A549 (cell line): ENCODE data around the gene SKIC8. TPM values are rescaled to one million over a fixed set of nuclear protein-coding genes. Genes with fewer than 3 reads are reported as not detected.

Source experiments
- ATAC-seq, 2 experiments: fragments of 200-7000 bp in 1 of 2; fragments of >200 bp in 1 of 2; cut with Nextera tagmentation in 1 of 2; cut with Tn5 transposase in 1 of 2; 3 replicates each; pipeline versions ENCODE4 v1.8.0 to v1.9.1; 2018 to 2020; ENCODE audit warnings: mild to moderate bottlenecking in 1 of 2, moderate library complexity in 1 of 2
- CTCF ChIA-PET: fragments of 300-600 bp; sonication (Branson Sonifier 250); formaldehyde crosslinking; extraction: SDS; loops from one replicate; lab custom pipeline; 2021; ENCODE audit warnings: antibody characterized with exemption, inconsistent platforms; lab: Yijun Ruan, JAX
- POLR2A ChIA-PET: fragments of 350-600 bp; formaldehyde crosslinking; extraction: SDS; loops from one replicate; lab custom pipeline; 2021; ENCODE audit warnings: antibody characterized with exemption, inconsistent platforms; lab: Yijun Ruan, JAX
- DNase-seq, 2 experiments: peaks; one replicate each; pipeline versions ENCODE4 v3.0.0 to v3.0.0-alpha.2; 2011 to 2016; ENCODE audit warnings: low read depth in 1 of 2, low spot score in 1 of 2
- FAIRE-seq: peaks from 2 replicates; lab custom pipeline; 2011; peaks lifted over from hg19 to GRCh38; lab: Jason Lieb, UNC
- H3K27ac ChIP-seq, 2 experiments: fragments of >200 bp; sonication (Bioruptor Twin); formaldehyde crosslinking; 3 replicates each; pipeline ENCODE4 v1.5.1; 2016 to 2017
- H3K4me1 ChIP-seq: fragments of >200 bp; sonication (Bioruptor Twin); formaldehyde crosslinking; 3 replicates; pipeline ENCODE4 v1.6.1; 2016
- H3K4me2 ChIP-seq: fragments of >200 bp; sonication (Bioruptor Twin); formaldehyde crosslinking; 3 replicates; pipeline ENCODE4 v1.6.1; 2016
- H3K4me3 ChIP-seq: fragments of >200 bp; sonication (Bioruptor Twin); formaldehyde crosslinking; 3 replicates; pipeline ENCODE4 v1.5.1; 2016
- H3K9me3 ChIP-seq: fragments of >200 bp; sonication (Bioruptor Twin); formaldehyde crosslinking; 3 replicates; pipeline ENCODE4 v1.6.1; 2016
- BHLHE40 ChIP-seq: IDR thresholded peaks from 2 replicates; pipeline ENCODE4 v1.6.1; 2012; ENCODE audit warnings: low read depth, low read length, inconsistent platforms
- CBX2 ChIP-seq: fragments of 200-600 bp; sonication (generic); IDR thresholded peaks from 2 replicates; pipeline ENCODE4 v1.6.1; 2016; ENCODE audit warnings: low read depth, mild to moderate bottlenecking, borderline replicate concordance
- CEBPB ChIP-seq, 2 experiments: fragments of >200 bp in 1 of 2; sonication (Bioruptor Twin) in 1 of 2; formaldehyde crosslinking in 1 of 2; IDR thresholded peaks; 2 replicates each; pipeline ENCODE4 v1.6.1; 2012 to 2016
- CHD2 ChIP-seq: fragments of 150-350 bp; IDR thresholded peaks from 2 replicates; pipeline ENCODE4 v1.6.1; 2014; ENCODE audit warnings: low read length; ENCODE audit not compliant: partially characterized antibody
- EHMT2 ChIP-seq: fragments of 200-600 bp; sonication (generic); IDR thresholded peaks from 2 replicates; pipeline ENCODE4 v1.6.1; 2016; ENCODE audit warnings: antibody characterized with exemption, low read depth, mild to moderate bottlenecking, moderate library complexity
- GATA3 ChIP-seq: IDR thresholded peaks from 2 replicates; pipeline ENCODE4 v1.6.1; 2012; ENCODE audit warnings: borderline replicate concordance
- HEYL ChIP-seq: fragments of 250-450 bp; sonication (Bioruptor Pico); IDR thresholded peaks from 2 replicates; pipeline ENCODE4 v1.8.0; 2021; ENCODE audit warnings: mild to moderate bottlenecking, moderate library complexity
- HOXA7 ChIP-seq: fragments of 250-450 bp; sonication (Bioruptor Pico); IDR thresholded peaks from 2 replicates; pipeline ENCODE4 v1.5.0; 2020; ENCODE audit warnings: mild to moderate bottlenecking, moderate library complexity
- JUN ChIP-seq, 2 experiments: fragments of >200 bp; sonication (Bioruptor Twin); formaldehyde crosslinking; IDR thresholded peaks; 2 replicates in 1 of 2; 3 replicates in 1 of 2; pipeline ENCODE4 v1.6.1; 2016 to 2017
- JUNB ChIP-seq: fragments of >200 bp; sonication (Bioruptor Twin); formaldehyde crosslinking; IDR thresholded peaks from 2 replicates; pipeline ENCODE4 v1.6.1; 2016
- MYC ChIP-seq: IDR thresholded peaks from 2 replicates; pipeline ENCODE4 v1.6.1; 2012; ENCODE audit warnings: mild to moderate bottlenecking, inconsistent platforms, low read length, improper control_type of control experiment, borderline replicate concordance
- POLR2AphosphoS2 ChIP-seq: conservative IDR thresholded peaks from 2 replicates; pipeline ENCODE4 v1.6.1; 2012; ENCODE audit warnings: low read length, improper control_type of control experiment, inconsistent platforms
- RAD21 ChIP-seq, 2 experiments: fragments of >200 bp in 1 of 2; sonication (Bioruptor Twin) in 1 of 2; formaldehyde crosslinking in 1 of 2; IDR thresholded peaks in 1 of 2; conservative IDR thresholded peaks in 1 of 2; 2 replicates in 1 of 2; 3 replicates in 1 of 2; pipeline ENCODE4 v1.6.1; 2012 to 2018; ENCODE audit warnings: inconsistent platforms in 1 of 2
- RCOR1 ChIP-seq: fragments of 150-350 bp; IDR thresholded peaks from 2 replicates; pipeline ENCODE4 v1.6.1; 2014; ENCODE audit warnings: antibody characterized with exemption, low read length, low read depth
- SMC3 ChIP-seq: fragments of >200 bp; sonication (Bioruptor Twin); formaldehyde crosslinking; IDR thresholded peaks from 3 replicates; pipeline ENCODE4 v1.6.1; 2018; ENCODE audit warnings: inconsistent platforms
- TP53 ChIP-seq: fragments of 250-450 bp; sonication (Bioruptor Pico); IDR thresholded peaks from 2 replicates; pipeline ENCODE4 v1.5.0; 2021; ENCODE audit warnings: mild to moderate bottlenecking, moderate library complexity
- WGBS: methylation state at CpG from one replicate; pipeline ENCODE4 v1.1.6; 2017; ENCODE audit errors: missing lambda C conversion rate; 5-methylcytosine and 5-hydroxymethylcytosine counted together
- polyA plus RNA-seq, 4 experiments: library from polyadenylated mRNA; depleted of rRNA in 3 of 4; stranded (reverse); fragments of >200 nt; fragmentation: RNase III in 1 of 4; extraction: RNeasy Plus Mini Kit Qiagen cat#74134 plus additional on column Dnase treatment in 1 of 4; gene quantifications; 2 replicates in 3 of 4; 3 replicates in 1 of 4; pipeline ENCODE4 v1.2.3, GENCODE V29; 2011 to 2017
- TF ChIP-seq, protein P1 (sequence below): fragments of >200 bp; sonication (Bioruptor Twin); formaldehyde crosslinking; IDR thresholded peaks from 3 replicates; pipeline ENCODE4 v1.6.1; 2016
- TF ChIP-seq, protein P2 (sequence below): fragments of >200 bp; sonication (Bioruptor Twin); formaldehyde crosslinking; IDR thresholded peaks from 3 replicates; pipeline ENCODE4 v1.5.1; 2016
- TF ChIP-seq, protein P3 (sequence below): IDR thresholded peaks from 2 replicates; pipeline ENCODE4 v1.6.1; 2012; ENCODE audit warnings: low read depth, borderline replicate concordance
- TF ChIP-seq, protein P4 (sequence below): fragments of 250-450 bp; sonication (Bioruptor Pico); IDR thresholded peaks from 2 replicates; pipeline ENCODE4 v1.5.0; 2021; ENCODE audit warnings: mild to moderate bottlenecking, moderate library complexity, borderline replicate concordance
- TF ChIP-seq, protein P5 (sequence below): IDR thresholded peaks from 2 replicates; pipeline ENCODE4 v1.6.1; 2012

SKIC8 gene
- polyA plus RNA-seq, 2 of the 4 experiments (the other 2 are of a cell fraction) = 143 to 177 TPM

DNA sequence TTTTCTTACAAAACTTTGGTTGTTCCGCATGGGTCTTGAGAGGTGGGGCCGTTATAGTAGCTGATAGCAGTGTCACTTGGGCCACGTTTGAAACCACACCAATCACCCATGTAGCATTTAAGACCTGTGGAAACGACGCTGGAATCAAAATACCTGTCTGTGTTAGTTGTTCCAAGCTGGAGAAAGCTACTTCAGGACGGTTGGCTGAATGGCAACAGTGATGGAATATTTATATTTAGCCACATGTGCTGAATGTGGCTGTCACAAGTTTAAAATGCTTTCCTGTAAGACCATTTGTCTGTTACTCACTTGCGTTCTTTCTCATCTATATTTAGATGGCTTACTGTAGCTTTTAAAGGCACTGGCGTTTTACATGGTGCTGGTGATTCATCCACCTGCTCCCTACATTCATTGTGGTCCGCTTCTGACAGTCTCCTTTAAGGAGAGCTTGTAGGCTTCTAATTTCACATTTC lies 33.6 kb downstream of the SKIC8 start:
- no peak for FAIRE-seq

DNA sequence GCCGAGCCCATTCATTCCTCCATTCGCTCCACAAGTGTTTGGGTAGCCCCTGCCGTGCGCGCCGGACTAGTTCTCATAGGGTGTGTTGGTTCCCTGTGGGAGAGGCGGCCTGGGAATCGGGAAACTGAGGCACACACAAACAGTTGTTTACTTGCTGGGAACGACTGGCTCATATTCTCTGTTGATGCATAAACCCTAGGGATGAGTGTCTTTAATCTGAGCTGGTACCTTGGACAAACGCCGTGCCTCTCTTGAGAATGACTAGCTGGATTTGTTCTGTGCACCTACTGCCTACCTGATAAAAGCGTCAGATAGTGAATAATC lies 34.3 kb downstream of the SKIC8 start:
- FAIRE-seq (no peak), DNase-seq (no peak), ATAC-seq (no peak)
- ChIA-PET CTCF (interaction anchor here (0.9 to 1.7 kb wide), 7 partner anchors 14 to 157 kb away, joined by 3 to 6 read pairs (median 4); partner anchors contain the start of gene CIB2), POLR2A (no interaction called here)
- Histone ChIP-seq H3K9me3 (no peaks in the 10 kb centered on the region), H3K27ac (no peak overlapping the region), H3K4me3 (no peak overlapping the region), H3K4me2 (no peak overlapping the region), H3K4me1 (no peaks in the 10 kb centered on the region)
- 79% methylated on average over 12 of the region's 12 CpGs for WGBS
- no peak for TF ChIP-seq GATA3
- TF ChIP-seq, protein P1, sequence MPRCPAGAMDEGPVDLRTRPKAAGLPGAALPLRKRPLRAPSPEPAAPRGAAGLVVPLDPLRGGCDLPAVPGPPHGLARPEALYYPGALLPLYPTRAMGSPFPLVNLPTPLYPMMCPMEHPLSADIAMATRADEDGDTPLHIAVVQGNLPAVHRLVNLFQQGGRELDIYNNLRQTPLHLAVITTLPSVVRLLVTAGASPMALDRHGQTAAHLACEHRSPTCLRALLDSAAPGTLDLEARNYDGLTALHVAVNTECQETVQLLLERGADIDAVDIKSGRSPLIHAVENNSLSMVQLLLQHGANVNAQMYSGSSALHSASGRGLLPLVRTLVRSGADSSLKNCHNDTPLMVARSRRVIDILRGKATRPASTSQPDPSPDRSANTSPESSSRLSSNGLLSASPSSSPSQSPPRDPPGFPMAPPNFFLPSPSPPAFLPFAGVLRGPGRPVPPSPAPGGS = no peak
- no peak for TF ChIP-seq EHMT2
- no peak for TF ChIP-seq RCOR1
- no peak for TF ChIP-seq HOXA7 (CRISPR knock-in tag)
- TF ChIP-seq, protein P2, sequence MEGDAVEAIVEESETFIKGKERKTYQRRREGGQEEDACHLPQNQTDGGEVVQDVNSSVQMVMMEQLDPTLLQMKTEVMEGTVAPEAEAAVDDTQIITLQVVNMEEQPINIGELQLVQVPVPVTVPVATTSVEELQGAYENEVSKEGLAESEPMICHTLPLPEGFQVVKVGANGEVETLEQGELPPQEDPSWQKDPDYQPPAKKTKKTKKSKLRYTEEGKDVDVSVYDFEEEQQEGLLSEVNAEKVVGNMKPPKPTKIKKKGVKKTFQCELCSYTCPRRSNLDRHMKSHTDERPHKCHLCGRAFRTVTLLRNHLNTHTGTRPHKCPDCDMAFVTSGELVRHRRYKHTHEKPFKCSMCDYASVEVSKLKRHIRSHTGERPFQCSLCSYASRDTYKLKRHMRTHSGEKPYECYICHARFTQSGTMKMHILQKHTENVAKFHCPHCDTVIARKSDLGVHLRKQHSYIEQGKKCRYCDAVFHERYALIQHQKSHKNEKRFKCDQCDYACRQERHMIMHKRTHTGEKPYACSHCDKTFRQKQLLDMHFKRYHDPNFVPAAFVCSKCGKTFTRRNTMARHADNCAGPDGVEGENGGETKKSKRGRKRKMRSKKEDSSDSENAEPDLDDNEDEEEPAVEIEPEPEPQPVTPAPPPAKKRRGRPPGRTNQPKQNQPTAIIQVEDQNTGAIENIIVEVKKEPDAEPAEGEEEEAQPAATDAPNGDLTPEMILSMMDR = no peak
- TF ChIP-seq HEYL (CRISPR knock-in tag) = no peak
- no peak for TF ChIP-seq JUN (IDR thresholded peaks at IDR 0.05)
- TF ChIP-seq, protein P3, sequence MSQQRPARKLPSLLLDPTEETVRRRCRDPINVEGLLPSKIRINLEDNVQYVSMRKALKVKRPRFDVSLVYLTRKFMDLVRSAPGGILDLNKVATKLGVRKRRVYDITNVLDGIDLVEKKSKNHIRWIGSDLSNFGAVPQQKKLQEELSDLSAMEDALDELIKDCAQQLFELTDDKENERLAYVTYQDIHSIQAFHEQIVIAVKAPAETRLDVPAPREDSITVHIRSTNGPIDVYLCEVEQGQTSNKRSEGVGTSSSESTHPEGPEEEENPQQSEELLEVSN = no peak

More for the DNA sequence above, 33.6 kb downstream of the SKIC8 start:
- Histone ChIP-seq H3K27ac (no peak overlapping the region), H3K4me1 (no peaks in the 10 kb centered on the region), H3K9me3 (no peaks in the 10 kb centered on the region), H3K4me3 (no peak overlapping the region), H3K4me2 (no peak overlapping the region)
- no peak for DNase-seq
- TF ChIP-seq MYC (no peak), CBX2 (no peak), POLR2AphosphoS2 (no peak), BHLHE40 (no peak), JUNB (no peak), RAD21 (conservative IDR thresholded peaks at IDR 0.05 in 1 of 2, IDR thresholded peaks at IDR 0.05 in 1 of 2) (no peak)
- WGBS = 62% methylated on average over 9 of the region's 9 CpGs
- ChIA-PET CTCF (interaction anchor here (0.9 to 1.7 kb wide), 8 partner anchors 13 to 157 kb away, joined by 3 to 6 read pairs (median 4); partner anchors contain the start of gene CIB2), POLR2A (interaction anchor here (1.5 kb wide), 1 partner anchor 34 kb away, joined by 5 read pairs; the partner anchor contains the start of gene SKIC8)
- ATAC-seq = no peak; a peak in 1 of 6 replicates

DNA sequence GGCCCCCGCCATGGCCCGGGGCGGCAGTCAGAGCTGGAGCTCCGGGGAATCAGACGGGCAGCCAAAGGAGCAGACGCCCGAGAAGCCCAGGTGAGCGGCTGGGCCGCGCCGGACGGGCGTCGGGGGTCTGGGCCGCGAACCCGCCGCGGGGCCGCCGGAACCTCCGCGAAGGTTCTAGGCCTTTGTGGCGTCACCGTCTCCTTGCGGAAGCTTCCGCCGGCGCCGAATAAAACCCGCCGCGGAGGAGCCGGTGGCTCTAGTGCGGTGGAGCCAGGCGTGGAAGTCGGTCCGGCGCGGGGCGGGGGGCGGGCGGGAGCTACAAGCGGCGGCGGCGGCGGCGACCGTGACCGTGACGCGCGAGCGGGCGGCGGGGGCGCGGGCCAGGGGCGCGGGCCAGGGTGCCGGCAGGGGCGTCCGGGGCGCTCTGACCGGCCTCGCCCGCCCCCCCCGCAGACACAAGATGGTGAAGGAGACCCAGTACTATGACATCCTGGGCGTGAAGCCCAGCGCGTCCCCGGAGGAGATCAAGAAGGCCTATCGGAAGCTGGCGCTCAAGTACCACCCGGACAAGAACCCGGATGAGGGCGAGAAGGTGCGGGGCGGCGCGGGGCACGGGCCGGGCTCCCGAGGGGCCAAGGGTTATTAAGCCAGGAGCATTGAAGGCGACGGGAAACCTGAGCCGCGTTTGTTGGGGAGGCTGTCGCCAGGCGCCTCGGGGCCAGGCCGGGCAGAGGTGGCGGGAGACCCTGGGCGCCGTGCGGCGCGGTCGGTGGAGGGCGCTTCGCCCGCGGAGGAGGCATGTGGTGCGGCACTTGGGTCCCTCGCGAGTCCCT lies 34.9 kb downstream of the SKIC8 start, which contains the start of gene DNAJA4:
Gene DNAJA4, plus strand, starts transcription at position 259 of the 833 bp plus-strand sequence. Its CDS starts 202 bp downstream, at position 461.
- ATAC-seq = no peak
- 71% methylated on average over 80 of the region's 107 CpGs for WGBS
- H3K9me3 ChIP-seq = no peaks in the 10 kb centered on the region
- H3K4me2 ChIP-seq = no peak within 1 kb of the TSS
- ChIA-PET POLR2A (no interaction called here), CTCF (interaction anchor here (0.7 to 2.5 kb wide), 5 partner anchors 23 to 305 kb away, joined by 3 to 8 read pairs (median 3); no protein-coding TSS in a partner anchor)
- FAIRE-seq = no peak
- DNase-seq = no peak
- H3K4me1 ChIP-seq = no peaks in the 10 kb centered on the region
- H3K27ac ChIP-seq = no peak within 1 kb of the TSS
- no peak within 1 kb of the TSS for H3K4me3 ChIP-seq
- no peak for TF ChIP-seq TP53 (CRISPR knock-in tag)
- TF ChIP-seq CEBPB (IDR thresholded peaks at IDR 0.05) = no peak
- TF ChIP-seq SMC3 = no peak
- TF ChIP-seq RCOR1 = no peak
- TF ChIP-seq CBX2 = no peak
- TF ChIP-seq, protein P4, sequence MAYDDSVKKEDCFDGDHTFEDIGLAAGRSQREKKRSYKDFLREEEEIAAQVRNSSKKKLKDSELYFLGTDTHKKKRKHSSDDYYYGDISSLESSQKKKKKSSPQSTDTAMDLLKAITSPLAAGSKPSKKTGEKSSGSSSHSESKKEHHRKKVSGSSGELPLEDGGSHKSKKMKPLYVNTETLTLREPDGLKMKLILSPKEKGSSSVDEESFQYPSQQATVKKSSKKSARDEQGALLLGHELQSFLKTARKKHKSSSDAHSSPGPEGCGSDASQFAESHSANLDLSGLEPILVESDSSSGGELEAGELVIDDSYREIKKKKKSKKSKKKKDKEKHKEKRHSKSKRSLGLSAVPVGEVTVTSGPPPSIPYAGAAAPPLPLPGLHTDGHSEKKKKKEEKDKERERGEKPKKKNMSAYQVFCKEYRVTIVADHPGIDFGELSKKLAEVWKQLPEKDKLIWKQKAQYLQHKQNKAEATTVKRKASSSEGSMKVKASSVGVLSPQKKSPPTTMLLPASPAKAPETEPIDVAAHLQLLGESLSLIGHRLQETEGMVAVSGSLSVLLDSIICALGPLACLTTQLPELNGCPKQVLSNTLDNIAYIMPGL (CRISPR knock-in tag) = no peak
- TF ChIP-seq CHD2 = no peak
- TF ChIP-seq, protein P1 = no peak
- no peak for TF ChIP-seq HEYL (CRISPR knock-in tag)
- no peak for TF ChIP-seq BHLHE40
- TF ChIP-seq, protein P5, sequence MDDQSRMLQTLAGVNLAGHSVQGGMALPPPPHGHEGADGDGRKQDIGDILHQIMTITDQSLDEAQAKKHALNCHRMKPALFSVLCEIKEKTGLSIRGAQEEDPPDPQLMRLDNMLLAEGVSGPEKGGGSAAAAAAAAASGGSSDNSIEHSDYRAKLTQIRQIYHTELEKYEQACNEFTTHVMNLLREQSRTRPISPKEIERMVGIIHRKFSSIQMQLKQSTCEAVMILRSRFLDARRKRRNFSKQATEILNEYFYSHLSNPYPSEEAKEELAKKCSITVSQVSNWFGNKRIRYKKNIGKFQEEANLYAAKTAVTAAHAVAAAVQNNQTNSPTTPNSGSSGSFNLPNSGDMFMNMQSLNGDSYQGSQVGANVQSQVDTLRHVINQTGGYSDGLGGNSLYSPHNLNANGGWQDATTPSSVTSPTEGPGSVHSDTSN = no peak
